Stimulated activated CD4-positive, alpha-beta T cell treated with anti-CD3 and anti-CD28 coated beads, Interleukin-4, amount 100 ng/mL, for 24 hours (primary cell): Measurements from ENCODE around the gene HES3.

Experiments used
- DNase-seq: peaks from one replicate; pipeline ENCODE4 v3.0.0-alpha.2; 2020

HES3 gene

DNA sequence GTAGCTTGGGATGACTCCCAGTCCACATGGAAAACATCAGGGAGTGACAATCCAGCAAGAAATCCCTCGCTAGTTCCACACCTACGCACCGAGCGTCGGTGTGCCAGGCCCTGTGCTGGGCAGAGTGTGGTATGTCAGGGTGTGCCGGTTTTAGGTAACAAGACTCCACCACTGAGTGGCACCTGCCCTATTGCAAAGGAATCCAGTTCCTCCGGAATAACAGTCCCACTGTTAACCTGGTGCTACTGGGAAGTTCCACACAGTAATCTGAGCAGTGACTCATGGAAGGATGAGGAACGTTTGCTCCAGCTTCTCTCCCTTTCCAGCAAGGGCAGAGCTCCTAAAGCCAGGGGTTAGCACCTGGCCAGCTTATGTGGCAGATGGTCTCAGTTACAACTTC, 23.7 kb upstream of the HES3 start:
- no peak for DNase-seq

DNA sequence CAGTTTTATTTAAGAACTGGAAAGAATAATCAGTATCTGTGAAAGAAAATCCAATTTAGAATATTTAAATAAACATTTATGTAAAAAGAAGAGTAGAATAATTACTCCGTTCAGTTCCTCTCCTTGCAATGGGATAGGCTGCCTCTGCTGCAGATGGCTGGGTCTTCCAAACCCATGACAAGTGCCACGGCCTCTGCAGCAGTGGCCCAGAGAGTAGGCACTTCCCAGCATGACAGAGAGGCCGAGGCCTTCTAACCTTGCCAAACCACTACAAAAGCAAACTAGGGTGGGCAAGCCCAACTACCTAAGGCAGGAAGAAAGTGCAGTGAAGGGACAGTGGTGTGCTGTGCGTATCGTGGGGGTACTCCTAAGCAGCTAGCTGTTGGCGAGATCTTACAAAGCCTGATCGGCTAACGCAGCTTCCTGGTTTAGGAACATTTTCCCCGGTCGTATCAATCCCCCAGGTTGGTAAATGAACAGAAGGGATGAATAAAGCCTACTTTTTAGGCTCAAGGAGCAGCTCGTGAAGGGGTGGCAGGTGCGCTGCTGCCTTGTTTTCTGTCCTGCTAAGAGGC, 22.7 kb upstream of the HES3 start:
- DNase-seq: no peak

DNA sequence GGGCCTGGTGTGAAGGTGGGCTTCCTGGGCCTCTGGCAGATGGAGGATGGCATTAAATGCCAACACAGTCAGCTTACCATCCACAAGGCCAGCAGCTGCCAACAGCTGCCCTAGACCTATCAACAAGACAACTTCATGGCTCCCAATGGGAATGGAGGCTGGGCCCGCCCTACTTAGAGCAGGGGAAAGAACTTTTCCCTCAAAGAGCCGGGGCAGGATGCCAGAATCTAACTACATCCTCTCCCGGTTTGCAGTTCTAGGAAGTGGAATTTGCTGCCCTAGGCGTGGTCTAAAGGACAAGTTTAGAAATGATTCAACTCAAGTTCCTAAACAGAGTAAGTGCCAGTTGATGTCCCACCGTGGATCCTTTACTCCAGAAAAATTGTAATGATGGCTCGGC, 21.3 kb upstream of the HES3 start:
- no peak for DNase-seq

DNA sequence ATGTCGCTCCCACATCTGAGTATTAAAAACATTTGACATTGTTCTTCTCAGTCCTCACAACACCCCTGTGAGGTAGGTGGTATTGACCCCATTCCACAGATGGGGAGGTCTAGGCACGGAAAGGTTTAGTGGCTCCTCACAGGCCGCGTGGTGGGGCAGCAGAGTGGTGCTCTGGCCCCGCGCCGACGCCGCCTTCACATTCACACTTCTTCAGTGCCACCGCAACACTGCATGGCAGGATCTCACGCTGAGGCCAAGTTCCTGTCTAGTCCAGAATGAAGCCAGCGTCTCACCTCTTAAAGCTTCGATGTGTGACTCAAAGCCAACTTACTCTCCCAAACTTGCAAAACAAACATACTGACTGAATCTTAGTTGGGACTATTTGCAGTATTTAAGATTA, 20.4 kb upstream of the HES3 start:
- DNase-seq: no peak

DNA sequence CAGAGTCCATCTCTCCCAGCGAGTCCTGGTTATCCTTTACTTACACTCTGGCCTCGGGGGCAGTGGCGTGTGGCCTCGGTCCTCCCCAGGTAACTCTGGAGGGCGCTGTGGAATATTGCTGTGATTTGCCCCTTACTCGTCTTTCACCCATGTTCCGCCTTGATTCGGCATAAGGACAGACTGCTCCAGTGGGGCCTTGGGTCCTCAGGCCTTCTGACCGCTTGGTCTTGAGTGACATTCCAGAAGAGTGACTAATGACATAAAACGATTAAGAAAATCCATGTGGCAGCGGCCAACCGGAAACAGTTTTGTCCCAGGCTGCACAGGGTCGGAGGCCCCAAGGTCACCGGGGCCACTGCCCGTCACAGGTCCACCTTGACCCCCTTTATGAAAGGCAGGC, 19.3 kb upstream of the HES3 start:
- no peak for DNase-seq

DNA sequence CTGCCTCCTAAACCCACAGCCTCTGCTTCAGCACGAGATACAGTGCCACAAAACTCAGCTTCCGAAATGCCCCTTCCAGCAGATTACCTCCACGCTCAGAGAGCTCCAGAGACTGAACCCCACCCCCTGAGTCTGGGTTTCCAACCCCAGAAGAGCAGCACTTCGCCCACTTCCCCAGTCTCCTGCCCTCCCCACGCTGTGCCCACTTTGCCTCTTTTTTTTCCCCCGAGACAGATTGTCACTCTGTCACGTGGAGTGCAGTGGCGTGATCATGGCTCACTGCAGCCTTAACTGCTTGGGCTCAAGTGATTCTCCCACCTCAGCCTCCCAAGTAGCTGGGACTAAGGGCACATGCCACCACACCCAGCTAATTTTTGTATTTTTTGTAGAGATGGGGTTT, 18.3 kb upstream of the HES3 start:
- DNase-seq: no peak

DNA sequence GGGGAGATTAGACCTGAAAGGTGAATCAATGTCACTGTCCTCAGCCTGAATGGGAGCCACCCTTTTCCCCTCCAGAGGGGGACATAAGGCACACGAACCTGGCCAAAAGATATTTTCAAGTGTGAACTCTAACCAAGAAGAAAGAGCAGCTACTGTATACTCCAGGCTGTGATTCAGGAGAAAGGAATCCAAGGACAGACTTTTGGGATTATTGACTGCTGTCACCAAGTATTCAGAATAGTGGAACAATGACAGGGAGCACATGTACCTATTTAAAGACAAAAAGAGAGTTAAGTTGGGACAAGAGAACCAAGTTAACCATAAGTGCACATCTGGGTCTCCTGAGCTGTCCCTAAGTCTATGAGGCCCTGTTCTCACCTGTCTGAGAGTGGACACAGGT, 10.6 kb upstream of the HES3 start:
- DNase-seq: no peak

DNA sequence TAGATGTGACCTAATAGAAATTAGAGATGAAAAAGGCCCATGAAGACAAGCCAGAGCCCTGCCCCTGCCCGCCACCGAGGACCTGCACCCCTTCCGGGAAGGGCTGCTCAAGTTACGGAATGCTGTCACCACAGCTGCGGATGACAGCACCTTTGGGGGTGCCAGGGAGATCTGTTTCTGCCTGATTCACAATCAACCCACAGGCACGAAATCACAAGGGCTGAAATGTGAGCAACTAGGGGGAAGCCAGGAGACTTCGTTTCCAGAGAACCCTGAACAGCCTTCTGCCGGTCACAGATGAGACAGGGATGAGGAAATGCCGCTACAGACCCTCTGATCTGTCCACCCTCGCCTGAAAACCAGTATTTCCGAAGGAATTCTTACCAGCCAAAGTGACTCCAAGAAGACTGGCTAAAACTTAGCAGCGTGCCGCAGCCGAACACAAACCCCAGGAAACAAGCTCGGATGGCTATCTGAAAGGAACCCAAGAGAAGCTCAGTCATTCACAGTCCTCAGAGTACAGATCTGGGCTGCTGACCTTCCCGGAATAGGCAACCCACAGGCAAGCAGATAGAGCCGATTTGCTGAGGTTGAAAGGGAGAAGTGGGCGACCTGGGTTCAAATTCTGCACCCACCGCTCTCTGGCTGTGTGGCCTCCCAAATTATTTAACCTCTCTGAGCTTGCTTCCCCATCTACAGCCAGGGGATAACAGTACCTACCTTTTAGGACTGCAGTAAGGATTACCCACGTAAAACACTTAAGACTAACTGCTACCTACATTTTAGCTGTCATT, 9.3 kb upstream of the HES3 start:
- no peak for DNase-seq

DNA sequence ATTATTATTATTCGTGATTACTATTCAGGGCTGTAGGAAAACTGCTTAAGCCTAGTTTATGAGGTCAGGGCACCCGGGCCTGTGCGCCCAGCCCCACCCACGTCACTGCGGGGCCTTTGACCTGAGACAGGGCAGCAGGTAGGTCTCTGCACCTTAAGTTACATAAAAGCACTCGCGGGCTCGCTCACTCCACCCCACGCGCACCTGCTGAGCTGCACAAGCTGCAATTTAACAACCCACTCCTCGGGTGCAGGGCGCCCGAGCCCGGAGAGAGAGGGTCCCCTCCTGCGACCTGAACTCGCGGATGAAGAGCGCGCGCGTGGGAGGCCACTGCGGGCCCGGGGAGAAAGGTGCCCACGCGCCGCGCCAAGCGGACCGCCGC, 8.7 kb upstream of the HES3 start:
- DNase-seq: peak; percentile 26

DNA sequence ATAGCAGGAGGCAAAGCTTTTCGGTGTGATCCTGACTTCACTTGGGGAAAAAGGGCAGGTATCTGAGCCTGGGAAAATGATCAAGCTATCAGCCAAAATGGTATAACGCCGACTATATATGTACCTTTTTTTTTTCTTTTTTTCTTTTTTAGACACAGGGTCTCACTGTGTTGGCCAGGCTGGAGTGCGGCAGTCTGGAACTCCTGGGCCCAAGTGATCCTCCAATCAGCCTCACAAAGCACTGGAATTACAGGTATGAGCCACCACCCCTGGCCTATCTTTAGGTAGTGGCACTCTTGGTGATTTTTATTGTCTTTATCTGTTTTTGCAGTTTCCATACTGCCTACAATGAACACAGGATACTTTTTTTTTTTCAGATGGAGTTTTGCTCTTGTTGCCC, 6.9 kb upstream of the HES3 start:
- DNase-seq: no peak

DNA sequence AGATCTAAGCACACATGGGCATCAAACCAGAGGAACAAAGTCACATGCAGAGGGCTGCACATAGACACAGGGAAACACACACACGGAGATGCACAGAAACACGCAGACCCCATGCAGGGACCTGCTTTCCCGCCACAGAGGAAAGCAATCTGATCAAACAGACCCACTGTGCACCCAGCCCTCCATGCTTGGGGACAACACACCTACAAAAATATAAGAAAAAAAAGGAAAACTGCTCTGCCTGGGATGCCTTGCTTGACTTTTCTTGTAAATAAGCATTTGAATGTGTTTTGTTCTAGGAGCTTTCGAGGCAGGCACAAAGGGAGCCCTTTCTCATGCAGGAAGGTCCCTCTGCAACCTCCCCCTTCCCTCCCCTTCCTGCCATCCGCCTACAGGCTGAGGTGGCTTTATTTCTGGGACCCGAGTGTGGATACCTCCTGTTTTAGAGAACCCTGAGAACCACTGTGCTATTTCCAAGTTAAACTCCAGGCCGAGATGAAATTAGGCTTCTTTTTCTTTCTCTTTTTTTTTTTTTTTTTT, 4.7 kb upstream of the HES3 start:
- DNase-seq: no peak

DNA sequence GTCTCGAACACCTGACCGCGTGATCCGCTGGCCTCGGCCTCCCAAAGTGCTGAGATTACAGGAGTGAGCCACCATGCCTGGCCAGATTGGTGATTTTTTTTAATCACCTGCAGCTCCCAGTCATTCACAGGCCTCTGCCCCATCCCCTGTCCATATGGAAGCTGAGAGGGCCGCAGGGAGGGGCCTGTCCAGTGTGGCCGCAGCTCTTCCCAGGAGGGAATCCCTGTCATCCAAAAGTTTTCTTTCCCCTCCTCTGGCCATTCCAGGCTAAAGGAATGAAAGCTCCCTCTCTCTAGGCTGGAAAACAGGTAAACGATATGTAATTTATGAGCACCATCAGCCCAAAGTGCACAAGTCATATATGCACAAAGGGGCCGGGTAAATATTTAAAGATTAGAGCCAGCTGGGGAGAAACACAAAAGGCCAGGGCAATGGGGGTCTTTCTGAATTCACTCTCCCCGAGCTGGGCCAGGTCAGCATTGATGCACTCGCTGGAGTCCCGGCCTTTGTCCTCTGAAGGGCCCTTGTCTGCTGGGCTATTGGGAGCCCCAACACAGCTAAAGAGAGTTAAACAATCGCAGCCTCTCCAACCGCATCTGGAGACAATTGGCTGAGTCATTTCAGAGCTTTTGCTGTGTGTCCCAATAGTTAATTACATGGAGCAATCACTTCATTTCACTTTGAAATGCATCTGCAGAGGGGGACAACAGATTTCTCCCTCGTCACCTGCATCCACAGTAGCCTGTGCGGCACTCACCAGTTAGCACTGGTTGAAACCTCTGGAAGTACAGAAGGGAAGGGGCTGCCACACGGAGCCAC, 3.8 kb upstream of the HES3 start:
- DNase-seq: no peak

DNA sequence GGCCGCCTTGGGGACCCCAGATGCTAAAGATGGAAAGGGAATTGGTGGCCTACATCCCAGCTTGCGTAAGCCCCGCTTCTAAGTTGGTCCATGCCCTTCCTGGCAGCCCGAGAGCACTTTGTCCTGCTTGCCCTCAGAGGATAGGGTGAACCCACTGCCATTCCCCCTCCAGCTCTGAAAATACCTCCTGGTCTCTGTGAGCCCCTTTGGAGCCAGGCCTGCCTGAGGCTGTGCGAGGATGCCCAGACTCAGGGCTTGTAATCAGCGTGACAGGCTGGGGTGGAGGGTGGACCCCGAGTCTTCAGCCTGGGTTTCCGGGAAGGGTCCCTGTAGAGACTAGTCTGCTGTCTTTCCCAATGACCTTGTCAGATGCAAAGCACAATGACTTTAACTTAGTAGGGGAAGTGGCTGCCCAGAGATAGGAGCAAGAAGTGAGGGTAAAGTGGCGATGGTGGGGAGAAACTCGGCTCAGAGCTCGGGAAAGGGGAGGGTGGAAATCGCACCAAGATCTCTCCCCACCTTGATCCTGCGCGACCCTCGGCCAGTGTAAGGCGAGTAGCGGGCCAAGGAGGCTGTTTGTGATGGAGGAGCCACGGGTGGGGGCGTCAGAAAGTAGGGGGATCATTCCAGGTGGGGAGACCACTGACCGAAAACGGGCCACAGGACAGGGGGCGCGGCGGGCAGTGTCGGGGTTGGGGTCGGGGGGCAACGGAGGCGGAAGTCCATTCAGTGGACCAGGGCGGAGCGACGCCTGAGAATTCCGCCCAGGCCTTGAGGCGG, 2.7 kb upstream of the HES3 start:
- no peak for DNase-seq

DNA sequence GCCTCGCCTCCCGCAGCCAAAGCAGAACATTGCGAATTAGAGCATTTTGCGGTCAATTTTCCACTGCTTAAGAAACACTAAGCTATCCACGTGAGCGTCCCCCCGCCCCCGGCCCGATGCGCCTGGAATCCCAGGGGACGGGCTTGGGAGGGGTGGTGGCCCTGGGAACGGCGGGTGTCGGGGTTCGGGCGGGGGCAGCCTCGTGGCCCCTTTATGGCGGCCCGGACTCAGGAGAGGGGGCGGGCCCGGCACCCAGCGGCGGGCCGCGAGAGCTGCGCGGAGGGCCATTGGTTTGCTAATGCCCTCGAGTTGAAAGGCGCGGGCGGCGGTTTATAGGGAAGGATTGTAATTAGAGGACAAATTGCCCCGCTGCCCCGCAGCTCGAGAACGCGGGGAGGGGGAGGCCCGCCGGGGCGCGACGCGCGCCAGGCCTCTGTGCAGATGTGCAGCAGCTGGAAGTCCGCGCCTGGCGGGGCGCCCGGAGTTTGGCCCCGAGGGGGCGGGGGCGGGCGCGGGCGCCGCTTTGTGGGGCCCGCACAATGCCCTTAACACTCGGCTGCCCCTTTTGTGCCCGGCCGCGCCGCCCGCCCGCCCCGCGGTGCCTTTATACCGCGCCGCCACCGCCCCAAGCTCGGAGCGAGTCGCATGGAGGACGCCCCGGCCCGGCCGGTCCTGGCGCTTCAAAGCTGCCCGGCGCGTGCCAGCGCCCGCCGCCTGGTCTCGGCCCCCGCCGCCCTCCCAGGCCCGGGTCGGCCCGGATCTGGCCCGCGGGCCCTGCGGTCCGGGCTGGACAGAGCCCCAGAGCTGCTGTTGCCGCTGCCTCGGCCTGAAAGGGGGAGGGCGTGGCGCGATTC, 1.9 kb upstream of the HES3 start:
- no peak for DNase-seq

DNA sequence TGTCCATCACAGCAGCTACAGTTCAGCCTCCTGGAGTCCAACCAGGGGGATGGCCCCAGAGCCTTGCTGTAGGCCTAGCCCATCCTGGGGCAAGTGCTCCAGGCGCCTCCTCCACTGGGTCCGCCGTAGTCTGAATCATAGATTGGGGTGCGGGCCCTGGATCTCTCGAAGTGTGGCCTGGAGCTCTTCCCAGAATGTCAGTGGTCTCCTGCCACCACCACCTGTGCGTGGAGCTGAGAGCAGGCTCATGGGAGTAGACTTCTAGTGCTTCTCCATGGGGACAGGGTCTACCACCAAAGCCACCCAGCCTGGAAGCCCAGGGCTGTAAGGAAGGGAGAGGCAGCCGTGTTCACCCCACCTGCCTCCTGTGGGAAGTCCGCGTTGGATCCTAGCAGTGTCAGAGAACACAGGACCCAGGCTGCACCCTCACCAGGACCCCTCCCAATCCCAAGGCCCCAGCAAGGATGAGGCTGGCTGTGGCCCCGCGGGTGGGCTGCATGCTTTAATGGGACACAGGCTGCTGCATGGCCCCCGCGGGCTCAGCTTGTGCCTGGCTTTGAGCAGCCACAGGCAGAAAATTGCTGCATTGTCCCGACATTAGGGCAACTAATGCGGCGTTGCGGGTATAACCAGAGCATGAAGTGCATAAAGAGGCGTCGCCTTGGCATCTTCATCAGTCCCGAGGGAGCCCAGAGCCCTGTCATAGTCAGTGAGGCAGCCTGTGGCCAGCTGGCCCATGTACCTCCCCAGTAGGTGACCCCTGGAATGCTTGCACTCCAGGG, 735 bp upstream of the HES3 start:
- DNase-seq: no peak

DNA sequence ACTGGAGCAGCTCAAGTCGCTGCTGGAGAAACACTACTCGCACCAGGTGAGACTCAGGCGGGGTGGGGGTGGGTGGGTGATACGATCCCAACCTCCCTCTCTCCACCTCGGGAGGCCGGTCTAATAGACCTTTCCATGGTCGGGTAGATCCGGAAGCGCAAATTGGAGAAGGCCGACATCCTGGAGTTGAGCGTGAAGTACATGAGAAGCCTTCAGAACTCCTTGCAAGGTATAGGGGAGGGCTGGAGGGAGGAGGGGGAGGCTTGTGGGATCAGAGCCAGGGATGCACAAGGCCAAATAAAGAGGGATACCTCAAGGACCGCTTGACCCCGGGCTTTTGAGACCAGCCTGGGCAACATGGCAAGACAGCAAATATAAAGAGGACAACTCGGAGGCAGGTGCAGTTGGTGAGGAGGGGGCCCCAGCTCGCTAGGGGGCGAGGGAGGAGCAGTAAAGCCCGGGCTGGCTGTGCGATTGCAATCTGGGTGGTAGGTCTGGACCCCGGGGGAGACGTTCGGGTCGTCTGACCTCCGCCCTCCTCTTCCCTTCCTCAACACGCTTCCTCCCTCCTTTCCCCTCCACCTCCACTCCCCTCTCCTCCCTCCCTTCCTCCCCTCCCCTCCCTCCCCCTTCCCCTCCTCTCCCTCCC, 546 bp downstream of the HES3 start:
- no peak for DNase-seq

DNA sequence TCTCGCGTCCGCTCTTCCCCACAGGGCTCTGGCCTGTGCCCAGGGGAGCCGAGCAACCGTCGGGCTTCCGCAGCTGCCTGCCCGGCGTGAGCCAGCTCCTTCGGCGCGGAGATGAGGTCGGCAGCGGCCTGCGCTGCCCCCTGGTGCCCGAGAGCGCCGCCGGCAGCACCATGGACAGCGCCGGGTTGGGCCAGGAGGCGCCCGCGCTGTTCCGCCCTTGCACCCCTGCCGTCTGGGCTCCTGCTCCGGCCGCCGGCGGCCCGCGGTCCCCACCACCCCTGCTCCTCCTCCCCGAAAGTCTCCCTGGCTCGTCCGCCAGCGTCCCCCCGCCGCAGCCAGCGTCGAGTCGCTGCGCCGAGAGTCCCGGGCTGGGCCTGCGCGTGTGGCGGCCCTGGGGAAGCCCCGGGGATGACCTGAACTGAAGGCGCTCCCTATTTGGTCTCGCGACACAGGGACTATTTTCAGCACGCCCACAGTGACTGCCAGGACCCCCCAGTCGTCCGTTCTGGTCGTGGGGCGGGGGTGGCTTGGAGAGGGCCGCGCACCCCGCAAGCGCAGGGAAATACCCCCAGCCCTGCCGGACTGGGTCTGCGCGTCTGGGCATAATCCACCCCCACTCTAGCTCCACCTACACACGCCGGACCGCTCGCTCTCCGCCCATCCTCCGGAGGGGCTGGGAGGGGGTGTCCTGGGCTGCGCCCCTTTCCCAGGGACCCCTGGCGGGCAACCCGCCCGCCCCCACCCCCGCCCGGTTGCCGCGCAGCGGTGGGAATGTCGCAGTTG, 1.3 kb downstream of the HES3 start:
- DNase-seq: peak; percentile 80

DNA sequence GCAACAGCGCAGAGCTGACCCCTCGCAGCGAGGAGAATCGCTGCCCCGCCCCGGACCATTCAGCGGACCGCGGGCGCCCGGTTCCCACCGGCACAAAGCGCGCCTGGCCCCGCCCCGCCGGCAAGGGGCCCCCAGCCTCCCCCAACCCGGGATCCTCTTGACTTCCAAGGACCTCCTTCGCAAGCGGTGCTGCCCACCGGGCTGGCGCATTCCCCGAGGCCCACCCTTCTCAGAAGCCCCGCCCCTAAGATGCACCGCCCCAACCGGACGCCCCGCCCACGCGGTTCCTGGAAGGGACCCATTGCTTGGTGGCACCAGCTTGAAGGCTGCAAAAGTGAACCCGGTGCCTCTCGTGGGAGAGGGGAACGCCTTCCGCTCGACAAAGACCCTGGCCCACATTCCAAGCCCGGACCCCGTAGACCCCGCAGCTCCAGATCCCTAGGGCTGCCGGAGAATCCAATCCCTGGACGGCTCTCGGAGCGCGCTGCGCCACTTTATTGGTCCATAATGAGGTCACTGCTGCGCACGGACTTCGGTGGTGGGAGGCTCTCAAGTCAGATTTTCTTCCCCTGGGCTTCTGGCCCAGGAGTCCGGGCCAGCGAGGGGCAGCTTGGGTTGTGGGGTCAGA, 2.0 kb downstream of the HES3 start:
- DNase-seq: peak; percentile 34
